ENCODE results near the gene CUX1.

GRCh38 chr7:101804088-101804963 is 13.1 kb upstream of the CUX1 start:
- TF ChIP-seq ISL1 (CRISPR knock-in tag; IDR thresholded peaks at IDR 0.05) (no peak), ZFP3 (CRISPR knock-in tag; IDR thresholded peaks at IDR 0.05) (no peak), PATZ1 (CRISPR knock-in tag; IDR thresholded peaks at IDR 0.05; ENCODE audit: borderline replicate concordance) (no peak), BACH2 (CRISPR knock-in tag; IDR thresholded peaks at IDR 0.05; ENCODE audit: borderline replicate concordance) (no peak)
- TF ChIP-seq, protein P1, sequence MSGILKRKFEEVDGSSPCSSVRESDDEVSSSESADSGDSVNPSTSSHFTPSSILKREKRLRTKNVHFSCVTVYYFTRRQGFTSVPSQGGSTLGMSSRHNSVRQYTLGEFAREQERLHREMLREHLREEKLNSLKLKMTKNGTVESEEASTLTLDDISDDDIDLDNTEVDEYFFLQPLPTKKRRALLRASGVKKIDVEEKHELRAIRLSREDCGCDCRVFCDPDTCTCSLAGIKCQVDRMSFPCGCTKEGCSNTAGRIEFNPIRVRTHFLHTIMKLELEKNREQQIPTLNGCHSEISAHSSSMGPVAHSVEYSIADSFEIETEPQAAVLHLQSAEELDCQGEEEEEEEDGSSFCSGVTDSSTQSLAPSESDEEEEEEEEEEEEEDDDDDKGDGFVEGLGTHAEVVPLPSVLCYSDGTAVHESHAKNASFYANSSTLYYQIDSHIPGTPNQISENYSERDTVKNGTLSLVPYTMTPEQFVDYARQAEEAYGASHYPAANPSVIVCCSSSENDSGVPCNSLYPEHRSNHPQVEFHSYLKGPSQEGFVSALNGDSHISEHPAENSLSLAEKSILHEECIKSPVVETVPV (CRISPR knock-in tag; IDR thresholded peaks at IDR 0.05) = no peak
- TF ChIP-seq, protein P2, sequence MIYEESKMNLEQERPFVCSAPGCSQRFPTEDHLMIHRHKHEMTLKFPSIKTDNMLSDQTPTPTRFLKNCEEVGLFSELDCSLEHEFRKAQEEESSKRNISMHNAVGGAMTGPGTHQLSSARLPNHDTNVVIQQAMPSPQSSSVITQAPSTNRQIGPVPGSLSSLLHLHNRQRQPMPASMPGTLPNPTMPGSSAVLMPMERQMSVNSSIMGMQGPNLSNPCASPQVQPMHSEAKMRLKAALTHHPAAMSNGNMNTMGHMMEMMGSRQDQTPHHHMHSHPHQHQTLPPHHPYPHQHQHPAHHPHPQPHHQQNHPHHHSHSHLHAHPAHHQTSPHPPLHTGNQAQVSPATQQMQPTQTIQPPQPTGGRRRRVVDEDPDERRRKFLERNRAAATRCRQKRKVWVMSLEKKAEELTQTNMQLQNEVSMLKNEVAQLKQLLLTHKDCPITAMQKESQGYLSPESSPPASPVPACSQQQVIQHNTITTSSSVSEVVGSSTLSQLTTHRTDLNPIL (CRISPR knock-in tag; IDR thresholded peaks at IDR 0.05; ENCODE audit: low read depth) = no peak

Measured in SK-N-SH treated with all-trans-retinoic acid at 6 μM for 48 hours (cell line).